SKM-1 treated with dmso at 0.1 percent for 144 hours (cell line): ENCODE data around the gene KLHDC8A.

ENCODE experiments used
- DNase-seq: peaks from one replicate; lab custom pipeline; 2025; ENCODE audit not compliant: unreplicated experiment; lab: John Stamatoyannopoulos, UW

The KLHDC8A gene

DNA sequence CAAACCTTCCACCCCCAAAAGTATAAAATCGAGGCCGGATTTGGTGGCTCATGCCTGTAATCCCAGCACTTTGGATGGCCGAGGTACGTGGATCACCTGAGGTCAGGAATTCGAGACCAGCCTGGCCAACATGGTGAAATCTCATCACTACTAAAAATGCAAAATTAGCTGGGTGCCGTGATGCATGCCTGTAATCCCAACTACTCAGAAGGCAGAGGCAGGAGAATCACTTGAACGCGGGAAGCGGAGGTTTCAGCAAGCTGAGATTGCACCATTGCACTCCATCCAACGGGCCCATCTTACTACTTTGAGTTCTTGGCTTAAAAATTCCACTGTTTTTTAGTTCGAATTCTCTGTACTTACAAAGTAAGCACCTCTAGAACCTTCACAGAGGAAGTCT, 11.0 kb downstream of the KLHDC8A start:
- no peak for DNase-seq

DNA sequence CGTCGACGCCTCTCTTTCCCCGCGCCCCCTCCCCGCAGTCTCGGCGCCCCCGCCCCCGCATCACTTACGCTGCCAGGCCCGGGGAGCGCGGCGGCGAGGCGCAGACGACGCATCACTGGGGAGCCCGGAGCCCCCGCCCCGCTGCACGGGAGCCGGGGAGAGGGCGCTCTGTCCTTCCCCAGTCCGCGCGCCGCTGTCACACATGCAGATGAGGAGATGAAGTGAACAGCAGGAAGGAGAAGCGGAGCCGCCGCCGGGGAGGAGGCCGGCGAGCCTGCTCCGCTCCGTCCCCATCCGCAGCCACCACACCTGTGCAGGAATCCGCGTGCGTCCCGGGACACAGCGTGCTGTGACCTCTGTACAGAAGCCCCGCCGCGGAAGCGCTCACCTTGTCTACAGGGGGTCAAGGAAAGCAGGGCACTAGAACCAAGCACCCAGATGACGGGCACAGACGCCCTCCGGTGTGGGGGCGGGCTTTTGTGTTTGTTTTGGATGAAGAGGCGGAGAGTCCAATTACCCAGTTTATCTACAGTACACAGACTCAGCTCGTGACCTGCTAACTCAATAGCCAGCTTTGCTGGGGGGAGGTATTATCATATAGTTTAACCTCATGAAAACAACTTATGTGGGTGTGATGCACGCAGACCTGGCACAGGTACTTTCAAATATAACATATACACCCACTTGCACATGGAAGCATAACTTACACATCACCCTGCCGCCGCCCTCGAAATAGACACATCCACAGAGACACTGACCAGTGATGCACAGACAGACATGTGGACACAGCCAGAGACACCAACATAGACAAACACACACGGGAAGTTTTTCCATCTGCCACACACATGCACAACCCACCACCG, 12.4 kb downstream of the KLHDC8A start:
- no peak for DNase-seq

DNA sequence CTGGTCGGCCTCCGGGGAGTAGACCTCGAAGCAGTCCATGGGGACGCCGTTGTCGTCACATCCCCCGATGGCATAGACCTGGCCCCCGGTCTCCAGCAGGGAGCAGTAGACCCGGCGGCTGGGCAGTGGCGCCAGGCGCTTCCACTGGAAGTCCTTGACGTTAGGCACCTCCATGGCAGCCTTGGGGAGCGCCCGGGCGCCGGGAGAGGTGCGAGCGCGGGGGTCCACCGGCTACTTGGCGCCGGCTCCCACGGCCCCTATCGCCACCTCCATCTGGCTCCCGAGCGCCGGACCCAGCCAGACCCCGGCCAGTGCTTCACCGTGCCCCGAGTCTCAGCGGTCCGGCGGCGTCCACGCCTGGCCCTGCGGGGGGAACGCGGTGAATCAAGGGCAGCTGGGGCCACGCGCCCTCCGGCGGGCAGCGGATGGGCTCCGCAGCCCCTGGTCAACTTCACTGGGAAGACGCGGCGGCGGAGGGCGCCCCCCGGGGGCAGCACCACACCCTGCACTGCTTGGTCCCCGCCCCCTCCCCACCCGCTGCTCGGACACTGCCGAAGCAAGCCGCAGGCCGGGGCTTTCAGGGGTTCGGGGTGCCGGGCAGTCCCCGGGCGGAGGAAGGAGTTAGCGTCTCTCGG, 13.2 kb downstream of the KLHDC8A start:
- DNase-seq: no peak

GRCh38 chr1:205342986-205343385, 13.7 kb downstream of the KLHDC8A start:
- no peak for DNase-seq

- no peak for DNase-seq
Measured at GRCh38 chr1:205340676-205341075, 16.0 kb downstream of the KLHDC8A start.

- DNase-seq: no peak
Measured at GRCh38 chr1:205339717-205340116, 17.0 kb downstream of the KLHDC8A start.

- DNase-seq: no peak
Measured at GRCh38 chr1:205339197-205339702, 17.5 kb downstream of the KLHDC8A start.

- DNase-seq: no peak
Measured at GRCh38 chr1:205338011-205338410, 18.7 kb downstream of the KLHDC8A start.

GRCh38 chr1:205337481-205337880, 19.2 kb downstream of the KLHDC8A start:
- DNase-seq: no peak

DNA sequence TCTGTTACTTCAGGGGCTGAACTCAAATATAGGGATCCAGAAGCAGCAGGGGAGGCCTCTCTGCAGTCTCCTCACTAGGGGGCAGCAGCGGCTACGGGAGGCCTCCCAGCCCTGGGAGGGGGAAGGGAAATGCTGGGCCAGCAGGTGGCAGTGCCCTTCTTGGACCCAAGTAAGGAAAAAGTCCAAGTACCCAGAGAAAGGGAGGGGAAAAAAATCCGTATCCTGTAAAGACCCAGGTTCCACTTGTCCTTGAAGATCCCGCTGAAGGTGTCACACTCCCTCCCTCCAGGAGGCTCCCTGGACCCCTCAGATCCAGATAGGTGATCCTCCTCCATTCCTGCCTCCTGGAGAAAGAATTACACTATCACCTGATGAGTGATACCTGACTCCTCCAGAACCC, 21.0 kb downstream of the KLHDC8A start:
- peak; percentile 75 for DNase-seq

GRCh38 chr1:205332015-205332791, 24.5 kb downstream of the KLHDC8A start:
- no peak for DNase-seq

GRCh38 chr1:205330150-205330549, 26.6 kb downstream of the KLHDC8A start:
- DNase-seq: no peak

DNA sequence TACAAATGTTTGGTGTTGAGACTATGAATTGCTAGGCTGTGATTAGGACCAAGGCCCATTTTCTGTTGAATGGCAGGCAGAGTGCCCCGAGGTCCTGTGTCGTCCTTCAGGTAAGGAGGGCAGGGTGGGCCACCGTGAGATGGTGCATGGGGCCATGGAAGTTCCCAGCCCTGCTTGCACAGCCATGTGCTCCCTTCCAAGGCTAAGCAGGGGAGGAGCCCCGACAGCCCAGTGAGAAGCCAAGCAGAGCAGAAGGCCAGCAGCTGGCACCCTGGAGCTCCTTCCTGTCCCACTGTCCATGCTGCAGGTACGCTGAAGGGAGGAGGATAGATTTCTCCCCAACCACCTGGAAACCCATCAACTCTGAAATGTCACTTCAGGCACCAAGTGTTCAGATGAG, 27.0 kb downstream of the KLHDC8A start:
- DNase-seq: no peak

DNA sequence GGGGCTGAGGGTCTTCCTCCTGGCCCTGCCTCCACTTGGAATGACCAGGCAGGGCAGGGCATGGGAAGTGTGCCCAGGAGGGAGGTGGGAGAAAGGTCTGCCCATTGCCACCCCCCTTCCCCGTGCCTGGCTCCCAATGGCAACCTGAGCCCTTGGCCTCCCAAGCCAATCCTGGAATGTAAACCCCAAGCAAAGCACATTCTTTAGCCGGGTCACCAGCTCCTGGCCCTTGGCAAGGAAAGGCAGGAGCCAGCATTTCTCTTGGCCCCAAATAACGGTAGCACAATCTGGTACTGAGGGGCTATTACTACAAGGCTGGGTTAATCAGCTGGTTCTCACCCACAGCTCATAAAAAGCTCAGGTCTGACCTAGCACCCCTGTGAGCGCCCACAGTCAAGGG, 28.2 kb downstream of the KLHDC8A start:
- no peak for DNase-seq

GRCh38 chr1:205326812-205327466, 29.8 kb downstream of the KLHDC8A start:
- no peak for DNase-seq

DNA sequence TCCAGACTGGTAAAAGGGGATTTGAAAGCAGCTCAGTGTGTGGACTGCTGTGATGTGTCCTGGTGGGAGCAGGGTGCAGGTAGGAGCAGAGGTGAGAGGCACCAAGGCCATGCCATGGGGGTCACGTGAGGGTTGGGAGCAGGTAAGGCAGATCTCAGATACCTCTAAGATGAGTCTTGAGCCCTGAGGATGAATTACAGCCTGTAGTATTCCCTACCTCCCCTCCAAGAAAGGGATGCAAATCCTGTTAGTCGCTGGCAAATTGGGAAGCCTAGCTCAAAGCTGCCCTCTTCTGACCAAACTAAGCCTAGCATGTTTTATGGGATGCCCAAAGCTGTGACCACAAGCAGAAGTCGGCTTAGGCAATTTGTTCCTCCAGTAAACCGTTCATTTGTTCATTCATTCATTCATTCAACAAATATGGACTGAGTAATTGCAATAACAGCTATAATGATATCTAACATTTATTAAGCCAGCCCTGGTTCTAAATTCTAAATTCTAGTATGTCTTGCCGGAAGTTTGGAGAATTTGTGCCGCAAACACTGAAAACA, 31.3 kb downstream of the KLHDC8A start:
- peak; percentile 64 for DNase-seq

GRCh38 chr1:205324781-205325180, 31.9 kb downstream of the KLHDC8A start:
- DNase-seq: no peak

- DNase-seq: no peak
Measured at GRCh38 chr1:205323794-205324193, 32.9 kb downstream of the KLHDC8A start.

GRCh38 chr1:205321959-205322283, 34.8 kb downstream of the KLHDC8A start:
- no peak for DNase-seq

- no peak for DNase-seq
Measured at GRCh38 chr1:205321162-205321958, 35.4 kb downstream of the KLHDC8A start, which contains the start of gene NUAK2. Gene NUAK2 (minus strand): TSS chr1:205321745. CDS start chr1:205321628, 117 bp downstream.
